WTC11 (cell line): ENCODE results near the gene CTTNBP2. TPM values are rescaled to one million over a fixed set of nuclear protein-coding genes. Genes with fewer than 3 reads are reported as not detected.

Source experiments
- ATAC-seq: fragments of 200-7000 bp; cut with Tn5 transposase; 2 replicates; pipeline ENCODE4 v1.10.0; 2021; ENCODE audit warnings: mild to moderate bottlenecking, moderate library complexity
- CTCF ChIA-PET: fragments of 300-600 bp; sonication (Branson Sonifier 250); formaldehyde crosslinking; loops from one replicate; lab custom pipeline; 2021; ENCODE audit warnings: antibody characterized with exemption; lab: Charles Lee
- POLR2A ChIA-PET: fragments of 350-600 bp; sonication (Branson Sonifier 250); formaldehyde crosslinking; loops from one replicate; lab custom pipeline; 2021; ENCODE audit warnings: antibody characterized with exemption; lab: Charles Lee
- DNase-seq: peaks from one replicate; pipeline ENCODE4 v3.0.0; 2021; ENCODE audit warnings: low spot score
- H3K27ac Mint-ChIP-seq: 2 replicates; pipeline ENCODE4 v1.8.0; 2021; ENCODE audit warnings: mixed read lengths
- H3K27me3 Mint-ChIP-seq: 2 replicates; pipeline ENCODE4 v1.8.0; 2021; ENCODE audit warnings: low read depth, mild to moderate bottlenecking, moderate library complexity, mixed read lengths
- H3K36me3 Mint-ChIP-seq: 2 replicates; pipeline ENCODE4 v1.8.0; 2021; ENCODE audit warnings: mixed read lengths
- H3K4me1 Mint-ChIP-seq: 2 replicates; pipeline ENCODE4 v1.8.0; 2022; ENCODE audit warnings: mixed read lengths
- H3K4me3 Mint-ChIP-seq: 2 replicates; pipeline ENCODE4 v1.8.0; 2021; ENCODE audit warnings: mild to moderate bottlenecking, moderate library complexity, mixed read lengths
- H3K9me3 Mint-ChIP-seq: 2 replicates; pipeline ENCODE4 v1.8.0; 2021; ENCODE audit warnings: mixed read lengths
- ATF1 ChIP-seq: sonication (generic); formaldehyde crosslinking; IDR thresholded peaks from 2 replicates; pipeline ENCODE4 v1.8.1; 2023; ENCODE audit warnings: mild to moderate bottlenecking, moderate library complexity, missing genetic modification reagents
- RELA ChIP-seq: sonication (generic); formaldehyde crosslinking; IDR thresholded peaks from 2 replicates; pipeline ENCODE4 v1.8.1; 2022; ENCODE audit warnings: missing genetic modification reagents, mild to moderate bottlenecking, borderline replicate concordance
- RORB ChIP-seq: fragments of 250-450 bp; sonication (Bioruptor Pico); IDR thresholded peaks from 2 replicates; pipeline ENCODE4 v1.9.0; 2021; ENCODE audit warnings: mild to moderate bottlenecking
- SMAD4 ChIP-seq: sonication (generic); formaldehyde crosslinking; IDR thresholded peaks from 2 replicates; pipeline ENCODE4 v1.8.0; 2022; ENCODE audit warnings: mild to moderate bottlenecking, missing genetic modification reagents
- TP53 ChIP-seq: sonication (generic); formaldehyde crosslinking; IDR thresholded peaks from 2 replicates; pipeline ENCODE4 v1.8.1; 2023; ENCODE audit warnings: mild to moderate bottlenecking, missing genetic modification reagents
- ZBTB21 ChIP-seq: sonication (generic); formaldehyde crosslinking; IDR thresholded peaks from 2 replicates; pipeline ENCODE4 v1.8.1; 2023; ENCODE audit warnings: mild to moderate bottlenecking, missing genetic modification reagents, borderline replicate concordance
- ZNF396 ChIP-seq: fragments of 250-450 bp; sonication (Bioruptor Pico); IDR thresholded peaks from 2 replicates; pipeline ENCODE4 v1.8.0; 2021; ENCODE audit warnings: mild to moderate bottlenecking, moderate library complexity, borderline replicate concordance
- total RNA-seq: library from RNA; stranded (reverse); gene quantifications from 3 replicates; pipeline ENCODE4 v1.2.3, GENCODE V29; 2021
- TF ChIP-seq, protein P1 (sequence below): sonication (generic); formaldehyde crosslinking; IDR thresholded peaks from 2 replicates; pipeline ENCODE4 v1.8.1; 2023; ENCODE audit warnings: mild to moderate bottlenecking, missing genetic modification reagents
- TF ChIP-seq, protein P2 (sequence below): sonication (generic); formaldehyde crosslinking; IDR thresholded peaks from 2 replicates; pipeline ENCODE4 v1.8.1; 2022; ENCODE audit warnings: low read depth, missing genetic modification reagents, borderline replicate concordance
- TF ChIP-seq, protein P3 (sequence below): sonication (generic); formaldehyde crosslinking; IDR thresholded peaks from 2 replicates; pipeline ENCODE4 v1.8.0; 2022; ENCODE audit warnings: missing genetic modification reagents
- TF ChIP-seq, protein P4 (sequence below): sonication (generic); formaldehyde crosslinking; IDR thresholded peaks from 2 replicates; pipeline ENCODE4 v1.8.0; 2023; ENCODE audit warnings: missing genetic modification reagents, mild to moderate bottlenecking, borderline replicate concordance
- TF ChIP-seq, protein P5 (sequence below): sonication (generic); formaldehyde crosslinking; IDR thresholded peaks from 2 replicates; pipeline ENCODE4 v1.8.0; 2023; ENCODE audit warnings: mild to moderate bottlenecking, missing genetic modification reagents
- TF ChIP-seq, protein P6 (sequence below): sonication (generic); formaldehyde crosslinking; IDR thresholded peaks from 2 replicates; pipeline ENCODE4 v1.8.0; 2022; ENCODE audit warnings: mild to moderate bottlenecking, missing genetic modification reagents
- TF ChIP-seq, protein P7 (sequence below): sonication (generic); formaldehyde crosslinking; IDR thresholded peaks from 2 replicates; pipeline ENCODE4 v1.8.1; 2023; ENCODE audit warnings: mild to moderate bottlenecking, missing genetic modification reagents, borderline replicate concordance

CTTNBP2 gene
- total RNA-seq, 1 experiment from 2014 or later, result 22.1 TPM

DNA sequence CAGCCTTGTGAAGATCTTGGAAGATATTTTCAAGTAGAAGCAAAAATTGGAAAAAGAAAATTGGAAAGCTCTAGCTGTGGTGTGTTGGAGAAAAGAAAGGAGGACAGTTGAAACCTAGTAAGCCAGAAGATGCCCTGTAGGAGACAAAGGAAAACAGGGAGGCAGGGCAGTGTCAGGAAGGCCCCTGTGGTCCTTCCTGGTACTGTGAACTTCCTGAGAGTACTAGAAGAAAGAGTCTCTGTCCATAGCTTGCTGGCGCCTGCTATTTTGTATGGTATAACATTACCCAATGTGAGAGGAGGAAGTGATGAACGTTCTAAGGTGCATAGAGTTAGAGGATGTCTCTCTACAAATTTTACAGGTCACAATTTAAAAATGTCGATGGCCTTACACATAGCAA is 183.1 kb downstream of the CTTNBP2 start:
- H3K4me1 Mint-ChIP-seq, result 0 out of 2 replicates have a peak, but pooled peaks cover 2% of the 10 kb centered on the region
- ChIA-PET CTCF (interaction anchor here (1.4 kb wide), 1 partner anchor 26 kb away, joined by 4 read pairs; no protein-coding TSS in a partner anchor), POLR2A (no interaction called here)
- no peaks in the 10 kb centered on the region for H3K36me3 Mint-ChIP-seq
- DNase-seq (no peak), ATAC-seq (peak; percentile 53; the same call in 1 of the 2 replicates)
- H3K27me3 Mint-ChIP-seq, result no peaks in the 10 kb centered on the region
- H3K9me3 Mint-ChIP-seq, result 0 out of 2 replicates have a peak, but pooled peaks cover 10% of the 10 kb centered on the region
- H3K4me3 Mint-ChIP-seq, result no peak overlapping the region
- TF ChIP-seq, protein P1, sequence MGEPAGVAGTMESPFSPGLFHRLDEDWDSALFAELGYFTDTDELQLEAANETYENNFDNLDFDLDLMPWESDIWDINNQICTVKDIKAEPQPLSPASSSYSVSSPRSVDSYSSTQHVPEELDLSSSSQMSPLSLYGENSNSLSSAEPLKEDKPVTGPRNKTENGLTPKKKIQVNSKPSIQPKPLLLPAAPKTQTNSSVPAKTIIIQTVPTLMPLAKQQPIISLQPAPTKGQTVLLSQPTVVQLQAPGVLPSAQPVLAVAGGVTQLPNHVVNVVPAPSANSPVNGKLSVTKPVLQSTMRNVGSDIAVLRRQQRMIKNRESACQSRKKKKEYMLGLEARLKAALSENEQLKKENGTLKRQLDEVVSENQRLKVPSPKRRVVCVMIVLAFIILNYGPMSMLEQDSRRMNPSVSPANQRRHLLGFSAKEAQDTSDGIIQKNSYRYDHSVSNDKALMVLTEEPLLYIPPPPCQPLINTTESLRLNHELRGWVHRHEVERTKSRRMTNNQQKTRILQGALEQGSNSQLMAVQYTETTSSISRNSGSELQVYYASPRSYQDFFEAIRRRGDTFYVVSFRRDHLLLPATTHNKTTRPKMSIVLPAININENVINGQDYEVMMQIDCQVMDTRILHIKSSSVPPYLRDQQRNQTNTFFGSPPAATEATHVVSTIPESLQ, result no peak
- TF ChIP-seq RELA (CRISPR knock-in tag) (no peak), TP53 (CRISPR knock-in tag) (no peak), RORB (no peak), ATF1 (CRISPR knock-in tag) (no peak)
- TF ChIP-seq, protein P2, sequence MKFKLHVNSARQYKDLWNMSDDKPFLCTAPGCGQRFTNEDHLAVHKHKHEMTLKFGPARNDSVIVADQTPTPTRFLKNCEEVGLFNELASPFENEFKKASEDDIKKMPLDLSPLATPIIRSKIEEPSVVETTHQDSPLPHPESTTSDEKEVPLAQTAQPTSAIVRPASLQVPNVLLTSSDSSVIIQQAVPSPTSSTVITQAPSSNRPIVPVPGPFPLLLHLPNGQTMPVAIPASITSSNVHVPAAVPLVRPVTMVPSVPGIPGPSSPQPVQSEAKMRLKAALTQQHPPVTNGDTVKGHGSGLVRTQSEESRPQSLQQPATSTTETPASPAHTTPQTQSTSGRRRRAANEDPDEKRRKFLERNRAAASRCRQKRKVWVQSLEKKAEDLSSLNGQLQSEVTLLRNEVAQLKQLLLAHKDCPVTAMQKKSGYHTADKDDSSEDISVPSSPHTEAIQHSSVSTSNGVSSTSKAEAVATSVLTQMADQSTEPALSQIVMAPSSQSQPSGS, result no peak
- no peak overlapping the region for H3K27ac Mint-ChIP-seq

DNA sequence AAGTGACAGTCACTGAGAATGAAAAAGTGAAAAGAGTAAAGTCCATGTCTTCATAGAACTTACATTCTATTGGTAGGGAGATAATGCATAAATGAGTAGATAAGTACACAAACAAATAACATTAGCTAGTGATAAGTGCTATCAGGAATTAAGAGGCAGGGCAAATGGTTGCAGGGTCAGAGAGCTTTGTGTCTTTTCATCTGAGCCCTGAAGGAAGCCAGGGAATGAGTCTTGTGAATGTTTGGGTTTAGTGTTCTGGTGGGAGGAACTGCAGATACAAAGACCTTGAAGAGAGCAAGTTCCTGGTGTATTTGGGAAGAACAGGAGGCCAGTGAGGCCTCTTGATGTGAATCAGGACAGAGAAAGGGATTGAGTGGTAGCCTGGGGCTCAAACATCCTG is 183.8 kb downstream of the CTTNBP2 start:
- ChIA-PET POLR2A (no interaction called here), CTCF (interaction anchor here (1.4 kb wide), 1 partner anchor 27 kb away, joined by 4 read pairs; no protein-coding TSS in a partner anchor)
- H3K27me3 Mint-ChIP-seq, result no peaks in the 10 kb centered on the region
- H3K9me3 Mint-ChIP-seq, result 0 out of 2 replicates have a peak, but pooled peaks cover 9% of the 10 kb centered on the region
- DNase-seq, result no peak
- no peak for ATAC-seq
- H3K36me3 Mint-ChIP-seq, result no peaks in the 10 kb centered on the region
- H3K27ac Mint-ChIP-seq, result no peak overlapping the region
- TF ChIP-seq, protein P3, sequence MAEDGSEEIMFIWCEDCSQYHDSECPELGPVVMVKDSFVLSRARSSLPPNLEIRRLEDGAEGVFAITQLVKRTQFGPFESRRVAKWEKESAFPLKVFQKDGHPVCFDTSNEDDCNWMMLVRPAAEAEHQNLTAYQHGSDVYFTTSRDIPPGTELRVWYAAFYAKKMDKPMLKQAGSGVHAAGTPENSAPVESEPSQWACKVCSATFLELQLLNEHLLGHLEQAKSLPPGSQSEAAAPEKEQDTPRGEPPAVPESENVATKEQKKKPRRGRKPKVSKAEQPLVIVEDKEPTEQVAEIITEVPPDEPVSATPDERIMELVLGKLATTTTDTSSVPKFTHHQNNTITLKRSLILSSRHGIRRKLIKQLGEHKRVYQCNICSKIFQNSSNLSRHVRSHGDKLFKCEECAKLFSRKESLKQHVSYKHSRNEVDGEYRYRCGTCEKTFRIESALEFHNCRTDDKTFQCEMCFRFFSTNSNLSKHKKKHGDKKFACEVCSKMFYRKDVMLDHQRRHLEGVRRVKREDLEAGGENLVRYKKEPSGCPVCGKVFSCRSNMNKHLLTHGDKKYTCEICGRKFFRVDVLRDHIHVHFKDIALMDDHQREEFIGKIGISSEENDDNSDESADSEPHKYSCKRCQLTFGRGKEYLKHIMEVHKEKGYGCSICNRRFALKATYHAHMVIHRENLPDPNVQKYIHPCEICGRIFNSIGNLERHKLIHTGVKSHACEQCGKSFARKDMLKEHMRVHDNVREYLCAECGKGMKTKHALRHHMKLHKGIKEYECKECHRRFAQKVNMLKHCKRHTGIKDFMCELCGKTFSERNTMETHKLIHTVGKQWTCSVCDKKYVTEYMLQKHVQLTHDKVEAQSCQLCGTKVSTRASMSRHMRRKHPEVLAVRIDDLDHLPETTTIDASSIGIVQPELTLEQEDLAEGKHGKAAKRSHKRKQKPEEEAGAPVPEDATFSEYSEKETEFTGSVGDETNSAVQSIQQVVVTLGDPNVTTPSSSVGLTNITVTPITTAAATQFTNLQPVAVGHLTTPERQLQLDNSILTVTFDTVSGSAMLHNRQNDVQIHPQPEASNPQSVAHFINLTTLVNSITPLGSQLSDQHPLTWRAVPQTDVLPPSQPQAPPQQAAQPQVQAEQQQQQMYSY (CRISPR knock-in tag), result no peak
- TF ChIP-seq, protein P4, sequence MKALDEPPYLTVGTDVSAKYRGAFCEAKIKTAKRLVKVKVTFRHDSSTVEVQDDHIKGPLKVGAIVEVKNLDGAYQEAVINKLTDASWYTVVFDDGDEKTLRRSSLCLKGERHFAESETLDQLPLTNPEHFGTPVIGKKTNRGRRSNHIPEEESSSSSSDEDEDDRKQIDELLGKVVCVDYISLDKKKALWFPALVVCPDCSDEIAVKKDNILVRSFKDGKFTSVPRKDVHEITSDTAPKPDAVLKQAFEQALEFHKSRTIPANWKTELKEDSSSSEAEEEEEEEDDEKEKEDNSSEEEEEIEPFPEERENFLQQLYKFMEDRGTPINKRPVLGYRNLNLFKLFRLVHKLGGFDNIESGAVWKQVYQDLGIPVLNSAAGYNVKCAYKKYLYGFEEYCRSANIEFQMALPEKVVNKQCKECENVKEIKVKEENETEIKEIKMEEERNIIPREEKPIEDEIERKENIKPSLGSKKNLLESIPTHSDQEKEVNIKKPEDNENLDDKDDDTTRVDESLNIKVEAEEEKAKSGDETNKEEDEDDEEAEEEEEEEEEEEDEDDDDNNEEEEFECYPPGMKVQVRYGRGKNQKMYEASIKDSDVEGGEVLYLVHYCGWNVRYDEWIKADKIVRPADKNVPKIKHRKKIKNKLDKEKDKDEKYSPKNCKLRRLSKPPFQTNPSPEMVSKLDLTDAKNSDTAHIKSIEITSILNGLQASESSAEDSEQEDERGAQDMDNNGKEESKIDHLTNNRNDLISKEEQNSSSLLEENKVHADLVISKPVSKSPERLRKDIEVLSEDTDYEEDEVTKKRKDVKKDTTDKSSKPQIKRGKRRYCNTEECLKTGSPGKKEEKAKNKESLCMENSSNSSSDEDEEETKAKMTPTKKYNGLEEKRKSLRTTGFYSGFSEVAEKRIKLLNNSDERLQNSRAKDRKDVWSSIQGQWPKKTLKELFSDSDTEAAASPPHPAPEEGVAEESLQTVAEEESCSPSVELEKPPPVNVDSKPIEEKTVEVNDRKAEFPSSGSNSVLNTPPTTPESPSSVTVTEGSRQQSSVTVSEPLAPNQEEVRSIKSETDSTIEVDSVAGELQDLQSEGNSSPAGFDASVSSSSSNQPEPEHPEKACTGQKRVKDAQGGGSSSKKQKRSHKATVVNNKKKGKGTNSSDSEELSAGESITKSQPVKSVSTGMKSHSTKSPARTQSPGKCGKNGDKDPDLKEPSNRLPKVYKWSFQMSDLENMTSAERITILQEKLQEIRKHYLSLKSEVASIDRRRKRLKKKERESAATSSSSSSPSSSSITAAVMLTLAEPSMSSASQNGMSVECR, result no peak
- TF ChIP-seq, protein P5, sequence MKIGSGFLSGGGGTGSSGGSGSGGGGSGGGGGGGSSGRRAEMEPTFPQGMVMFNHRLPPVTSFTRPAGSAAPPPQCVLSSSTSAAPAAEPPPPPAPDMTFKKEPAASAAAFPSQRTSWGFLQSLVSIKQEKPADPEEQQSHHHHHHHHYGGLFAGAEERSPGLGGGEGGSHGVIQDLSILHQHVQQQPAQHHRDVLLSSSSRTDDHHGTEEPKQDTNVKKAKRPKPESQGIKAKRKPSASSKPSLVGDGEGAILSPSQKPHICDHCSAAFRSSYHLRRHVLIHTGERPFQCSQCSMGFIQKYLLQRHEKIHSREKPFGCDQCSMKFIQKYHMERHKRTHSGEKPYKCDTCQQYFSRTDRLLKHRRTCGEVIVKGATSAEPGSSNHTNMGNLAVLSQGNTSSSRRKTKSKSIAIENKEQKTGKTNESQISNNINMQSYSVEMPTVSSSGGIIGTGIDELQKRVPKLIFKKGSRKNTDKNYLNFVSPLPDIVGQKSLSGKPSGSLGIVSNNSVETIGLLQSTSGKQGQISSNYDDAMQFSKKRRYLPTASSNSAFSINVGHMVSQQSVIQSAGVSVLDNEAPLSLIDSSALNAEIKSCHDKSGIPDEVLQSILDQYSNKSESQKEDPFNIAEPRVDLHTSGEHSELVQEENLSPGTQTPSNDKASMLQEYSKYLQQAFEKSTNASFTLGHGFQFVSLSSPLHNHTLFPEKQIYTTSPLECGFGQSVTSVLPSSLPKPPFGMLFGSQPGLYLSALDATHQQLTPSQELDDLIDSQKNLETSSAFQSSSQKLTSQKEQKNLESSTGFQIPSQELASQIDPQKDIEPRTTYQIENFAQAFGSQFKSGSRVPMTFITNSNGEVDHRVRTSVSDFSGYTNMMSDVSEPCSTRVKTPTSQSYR (CRISPR knock-in tag), result no peak
- TF ChIP-seq ZNF396 (CRISPR knock-in tag) (no peak), ZBTB21 (no peak), SMAD4 (CRISPR knock-in tag) (no peak)
- TF ChIP-seq, protein P6, sequence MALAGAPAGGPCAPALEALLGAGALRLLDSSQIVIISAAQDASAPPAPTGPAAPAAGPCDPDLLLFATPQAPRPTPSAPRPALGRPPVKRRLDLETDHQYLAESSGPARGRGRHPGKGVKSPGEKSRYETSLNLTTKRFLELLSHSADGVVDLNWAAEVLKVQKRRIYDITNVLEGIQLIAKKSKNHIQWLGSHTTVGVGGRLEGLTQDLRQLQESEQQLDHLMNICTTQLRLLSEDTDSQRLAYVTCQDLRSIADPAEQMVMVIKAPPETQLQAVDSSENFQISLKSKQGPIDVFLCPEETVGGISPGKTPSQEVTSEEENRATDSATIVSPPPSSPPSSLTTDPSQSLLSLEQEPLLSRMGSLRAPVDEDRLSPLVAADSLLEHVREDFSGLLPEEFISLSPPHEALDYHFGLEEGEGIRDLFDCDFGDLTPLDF (CRISPR knock-in tag), result no peak
- TF ChIP-seq, protein P7, sequence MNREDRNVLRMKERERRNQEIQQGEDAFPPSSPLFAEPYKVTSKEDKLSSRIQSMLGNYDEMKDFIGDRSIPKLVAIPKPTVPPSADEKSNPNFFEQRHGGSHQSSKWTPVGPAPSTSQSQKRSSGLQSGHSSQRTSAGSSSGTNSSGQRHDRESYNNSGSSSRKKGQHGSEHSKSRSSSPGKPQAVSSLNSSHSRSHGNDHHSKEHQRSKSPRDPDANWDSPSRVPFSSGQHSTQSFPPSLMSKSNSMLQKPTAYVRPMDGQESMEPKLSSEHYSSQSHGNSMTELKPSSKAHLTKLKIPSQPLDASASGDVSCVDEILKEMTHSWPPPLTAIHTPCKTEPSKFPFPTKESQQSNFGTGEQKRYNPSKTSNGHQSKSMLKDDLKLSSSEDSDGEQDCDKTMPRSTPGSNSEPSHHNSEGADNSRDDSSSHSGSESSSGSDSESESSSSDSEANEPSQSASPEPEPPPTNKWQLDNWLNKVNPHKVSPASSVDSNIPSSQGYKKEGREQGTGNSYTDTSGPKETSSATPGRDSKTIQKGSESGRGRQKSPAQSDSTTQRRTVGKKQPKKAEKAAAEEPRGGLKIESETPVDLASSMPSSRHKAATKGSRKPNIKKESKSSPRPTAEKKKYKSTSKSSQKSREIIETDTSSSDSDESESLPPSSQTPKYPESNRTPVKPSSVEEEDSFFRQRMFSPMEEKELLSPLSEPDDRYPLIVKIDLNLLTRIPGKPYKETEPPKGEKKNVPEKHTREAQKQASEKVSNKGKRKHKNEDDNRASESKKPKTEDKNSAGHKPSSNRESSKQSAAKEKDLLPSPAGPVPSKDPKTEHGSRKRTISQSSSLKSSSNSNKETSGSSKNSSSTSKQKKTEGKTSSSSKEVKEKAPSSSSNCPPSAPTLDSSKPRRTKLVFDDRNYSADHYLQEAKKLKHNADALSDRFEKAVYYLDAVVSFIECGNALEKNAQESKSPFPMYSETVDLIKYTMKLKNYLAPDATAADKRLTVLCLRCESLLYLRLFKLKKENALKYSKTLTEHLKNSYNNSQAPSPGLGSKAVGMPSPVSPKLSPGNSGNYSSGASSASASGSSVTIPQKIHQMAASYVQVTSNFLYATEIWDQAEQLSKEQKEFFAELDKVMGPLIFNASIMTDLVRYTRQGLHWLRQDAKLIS, result no peak
- H3K4me3 Mint-ChIP-seq, result no peak overlapping the region
- 0 out of 2 replicates have a peak, but pooled peaks cover 4% of the 10 kb centered on the region for H3K4me1 Mint-ChIP-seq
